Smooth muscle cell of the brain vasculature (primary cell): ENCODE measurements around the gene CCL22.
"Not testable (repeated sequence)": the region's sequence is repeated elsewhere in the genome, so short reads cannot be mapped to it uniquely, and the experiment has no call there.

Source experiments
- DNase-seq: peaks from one replicate; pipeline ENCODE4 v3.0.0-alpha.2; 2012; ENCODE audit warnings: low read depth, low spot score

CCL22 gene

DNA sequence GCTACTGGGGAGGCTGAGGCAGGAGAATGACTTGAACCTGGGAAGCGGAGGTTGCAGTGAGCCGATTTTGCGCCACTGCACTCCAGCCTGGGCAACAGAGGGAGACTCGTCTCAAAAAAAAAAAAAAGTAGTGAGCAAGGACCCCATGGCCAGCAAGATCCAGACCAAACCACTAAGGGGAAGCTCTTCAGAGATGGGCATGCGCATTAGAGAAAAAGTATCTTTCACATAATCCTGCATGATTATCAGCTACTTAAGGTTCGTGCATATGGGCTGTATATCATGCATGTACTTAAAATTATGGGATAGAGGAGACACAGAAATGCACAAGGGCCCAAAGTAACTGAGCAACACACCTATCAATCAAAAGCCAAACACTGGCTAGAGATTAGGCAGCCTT is 10.7 kb upstream of the CCL22 start:
- no peak for DNase-seq

DNA sequence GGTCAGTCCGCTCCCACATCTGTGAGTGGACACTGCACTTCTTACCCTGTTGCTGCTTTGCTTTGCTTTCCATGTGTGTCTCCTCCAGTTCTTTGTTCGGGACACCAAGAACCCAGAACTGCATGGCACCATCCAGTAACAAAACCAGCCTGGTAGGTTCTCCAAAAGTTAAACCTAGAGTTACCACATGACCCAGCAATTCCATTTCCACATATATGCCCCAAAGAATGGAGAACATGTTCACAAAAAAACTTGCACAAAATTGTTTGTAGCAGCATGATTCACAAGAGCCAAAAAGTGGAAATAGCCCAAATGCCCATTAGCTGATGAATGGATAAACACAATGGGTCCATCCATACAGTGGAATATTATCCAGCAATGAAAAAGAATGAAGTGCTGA is 10.3 kb upstream of the CCL22 start:
- no peak for DNase-seq

DNA sequence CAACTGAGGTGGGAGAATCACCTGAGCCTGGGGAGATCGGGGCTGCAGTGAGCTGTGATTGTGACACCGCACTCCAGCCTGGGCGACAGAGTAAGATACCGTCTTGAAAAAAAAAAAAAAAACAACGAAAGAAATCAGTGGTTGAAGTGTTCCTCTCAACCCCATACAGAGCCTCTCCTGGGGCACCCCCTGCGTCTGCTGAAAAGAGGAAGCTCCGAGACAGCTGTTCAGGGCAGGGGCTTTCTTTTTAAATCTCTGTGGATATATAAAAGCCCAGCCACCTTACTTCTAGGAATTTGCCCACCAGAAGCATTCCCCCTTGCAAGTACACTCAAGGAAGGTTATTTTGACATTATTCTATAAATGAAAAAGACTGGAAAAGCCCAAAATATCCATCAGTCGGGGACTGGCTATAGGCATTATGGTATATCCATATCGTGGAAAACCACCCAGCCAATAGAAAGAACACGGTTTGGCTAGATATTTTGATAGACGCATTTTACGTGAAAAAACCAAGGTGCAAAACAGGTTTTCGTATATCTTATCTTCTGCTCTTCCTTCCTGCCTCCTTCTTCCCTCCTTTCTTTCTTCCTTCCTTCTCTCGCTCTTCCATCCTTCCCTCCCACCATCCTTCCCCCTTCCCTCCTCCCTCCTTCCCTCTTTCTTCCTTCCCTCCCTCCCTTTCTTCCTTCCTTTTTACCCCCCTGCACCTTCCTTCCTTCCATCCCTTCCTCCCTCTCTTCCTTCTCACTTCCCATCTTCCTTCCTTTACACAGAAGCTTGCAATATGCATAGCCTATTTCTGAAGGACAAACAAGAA is 9.2 kb upstream of the CCL22 start:
- DNase-seq: no peak

DNA sequence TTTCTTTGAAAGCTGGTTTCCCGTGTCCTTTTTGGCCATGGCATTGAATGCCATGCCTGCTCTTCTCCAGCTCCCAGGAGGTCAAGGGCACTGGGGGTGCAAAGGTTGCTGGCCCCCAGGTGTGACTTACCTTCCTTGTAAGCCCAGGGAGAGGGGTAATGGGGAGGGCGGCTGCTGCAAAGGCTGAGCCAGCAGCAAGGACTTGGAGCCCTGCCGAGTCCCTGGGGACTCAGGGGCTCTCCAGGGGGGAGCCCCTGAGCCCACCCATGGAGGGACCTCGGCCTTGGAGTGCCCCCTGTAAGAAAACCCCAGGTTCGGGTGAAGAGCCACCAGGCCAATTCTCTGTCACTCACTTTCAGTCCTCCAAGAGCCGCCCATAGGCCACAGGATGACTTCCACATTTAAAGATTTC is 5.9 kb upstream of the CCL22 start:
- DNase-seq: no peak

DNA sequence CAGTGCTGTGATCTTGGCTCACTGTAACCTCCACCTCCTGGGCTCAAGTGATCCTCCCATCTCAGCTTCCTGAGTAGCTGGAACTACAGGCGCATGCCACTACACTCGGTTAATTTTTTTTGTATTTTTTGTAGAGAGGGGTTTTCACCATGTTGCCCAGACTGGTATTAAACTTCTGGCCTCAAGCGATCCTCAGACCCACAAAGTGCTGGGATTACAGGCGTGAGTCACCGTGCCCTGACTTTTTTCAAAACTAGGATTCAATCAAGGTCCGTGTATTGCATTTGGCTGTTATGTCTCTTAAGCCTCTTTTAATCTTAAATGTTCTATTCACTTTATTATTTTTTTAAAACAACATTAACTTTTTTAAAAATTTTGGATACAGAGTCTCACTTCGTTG is 4.3 kb upstream of the CCL22 start:
- no peak for DNase-seq

DNA sequence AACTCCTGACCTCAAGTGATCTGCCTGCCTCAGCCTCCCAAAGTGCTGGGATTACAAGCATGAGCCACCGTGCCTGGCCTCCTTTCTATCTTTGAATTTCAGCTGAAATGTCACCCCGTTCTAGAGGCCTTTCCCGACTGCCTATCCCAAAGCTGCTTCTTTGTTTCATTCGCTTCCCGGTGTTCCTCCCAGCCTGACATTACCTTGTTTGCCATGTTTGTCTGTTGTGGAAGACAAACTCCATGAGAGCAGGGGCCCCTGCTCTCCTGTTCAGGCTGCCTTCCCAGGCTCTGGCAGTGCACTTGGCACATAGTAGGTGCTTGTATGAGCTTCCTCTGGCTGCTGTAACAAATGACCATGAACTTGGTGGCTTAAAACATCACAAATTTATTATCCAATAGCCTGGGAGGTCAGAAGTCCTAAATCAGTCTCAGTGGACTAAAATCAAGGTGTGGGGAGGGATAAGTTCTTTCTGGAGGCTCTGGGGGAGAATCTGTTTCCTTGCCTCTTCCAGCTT is 2.6 kb upstream of the CCL22 start:
- DNase-seq: no peak

DNA sequence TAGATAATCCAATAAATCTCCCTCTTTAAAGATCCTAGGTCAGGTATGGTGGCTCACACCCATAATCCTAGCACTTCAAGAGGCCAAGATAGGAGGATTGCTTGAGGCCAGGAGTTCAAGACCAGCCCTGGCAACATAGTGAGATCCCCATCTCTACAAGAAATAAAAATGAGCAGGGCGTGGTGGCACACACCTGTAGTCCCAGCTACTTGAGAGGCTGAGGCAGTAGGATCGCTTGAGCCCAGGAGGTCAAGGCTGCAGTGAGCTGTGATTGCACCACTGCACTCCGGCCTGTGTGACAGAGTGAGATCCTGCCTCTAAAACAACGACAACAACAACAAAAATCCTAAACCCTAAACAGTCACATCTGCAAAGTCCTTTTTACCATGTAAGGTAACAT is 2.0 kb upstream of the CCL22 start:
- no peak for DNase-seq

DNA sequence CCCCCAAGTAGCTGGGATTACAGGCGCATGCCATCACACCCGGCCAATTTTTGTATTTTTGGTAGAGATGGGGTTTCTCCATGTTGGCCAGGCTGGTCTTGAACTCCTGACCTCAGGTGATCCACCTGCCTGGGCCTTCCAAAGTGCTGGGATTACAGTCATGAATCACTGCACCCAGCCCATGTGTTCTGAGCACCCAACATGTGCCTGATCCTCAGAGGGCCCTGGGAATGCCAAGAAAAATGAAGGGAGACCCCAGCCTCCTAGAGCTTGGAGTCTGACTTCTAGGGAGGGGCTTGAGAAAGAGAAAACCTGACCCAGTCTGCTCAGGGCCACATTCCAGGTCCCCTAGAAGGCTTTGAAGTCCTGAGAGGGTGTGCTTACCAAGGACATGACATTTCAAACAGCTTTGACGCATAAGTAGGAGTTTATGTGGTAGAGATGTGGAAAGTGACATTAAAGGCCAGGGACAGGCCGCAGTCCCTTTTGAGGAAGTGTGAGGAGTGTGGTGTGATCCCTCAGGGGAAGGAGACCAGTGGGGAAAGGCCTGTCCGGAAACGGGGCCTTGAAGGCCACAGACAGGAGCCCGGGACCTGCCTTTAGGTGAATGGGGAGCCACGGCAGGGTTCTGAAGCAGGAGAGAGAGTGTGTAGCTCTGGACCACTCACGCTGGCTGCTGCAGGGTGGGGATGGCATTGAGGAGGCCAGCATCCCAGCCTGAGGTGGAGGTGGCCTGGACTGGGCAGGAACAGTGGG is 1.1 kb upstream of the CCL22 start:
- no peak for DNase-seq

DNA sequence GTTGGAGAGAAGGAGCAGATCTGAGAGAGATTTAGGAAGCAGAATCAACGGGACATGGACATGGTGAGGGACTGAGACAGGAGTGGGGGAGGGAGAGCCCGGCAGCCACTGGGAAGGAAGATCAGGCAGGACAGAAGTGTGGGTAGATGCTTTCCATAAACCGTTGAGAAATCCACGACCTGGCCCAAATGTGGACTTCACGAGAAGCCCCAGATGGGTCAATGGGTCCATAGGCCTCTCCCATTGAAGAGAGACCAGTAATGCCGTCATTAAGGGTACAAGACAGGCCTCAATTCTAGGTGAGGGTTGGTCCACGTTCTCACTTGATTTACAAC is 530 bp upstream of the CCL22 start:
- DNase-seq: no peak

DNA sequence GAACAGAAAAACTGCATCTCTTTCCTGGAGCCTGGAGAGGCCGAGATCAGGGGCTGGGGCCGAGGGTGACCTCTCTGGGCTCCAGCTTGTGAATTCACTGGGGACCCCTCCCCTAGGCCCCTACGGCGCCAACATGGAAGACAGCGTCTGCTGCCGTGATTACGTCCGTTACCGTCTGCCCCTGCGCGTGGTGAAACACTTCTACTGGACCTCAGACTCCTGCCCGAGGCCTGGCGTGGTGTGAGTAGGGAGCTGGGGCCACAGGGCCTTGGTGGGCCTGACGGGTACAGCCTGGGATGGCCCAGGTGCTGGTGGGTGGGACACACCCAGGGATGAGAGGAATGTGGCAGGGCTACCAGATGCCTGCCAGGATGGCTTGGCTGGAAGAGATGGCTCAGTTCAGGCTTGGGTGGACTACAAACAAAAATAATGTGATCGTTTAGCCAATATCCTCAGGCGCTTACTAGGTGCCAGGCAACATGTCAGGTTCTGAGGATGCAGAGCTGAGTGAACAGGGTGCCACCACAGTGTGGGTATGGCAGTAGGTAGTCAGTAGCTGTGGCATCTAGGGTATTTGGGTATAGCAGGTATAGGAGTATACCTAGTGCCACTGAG is 1.8 kb downstream of the CCL22 start:
- no peak for DNase-seq

DNA sequence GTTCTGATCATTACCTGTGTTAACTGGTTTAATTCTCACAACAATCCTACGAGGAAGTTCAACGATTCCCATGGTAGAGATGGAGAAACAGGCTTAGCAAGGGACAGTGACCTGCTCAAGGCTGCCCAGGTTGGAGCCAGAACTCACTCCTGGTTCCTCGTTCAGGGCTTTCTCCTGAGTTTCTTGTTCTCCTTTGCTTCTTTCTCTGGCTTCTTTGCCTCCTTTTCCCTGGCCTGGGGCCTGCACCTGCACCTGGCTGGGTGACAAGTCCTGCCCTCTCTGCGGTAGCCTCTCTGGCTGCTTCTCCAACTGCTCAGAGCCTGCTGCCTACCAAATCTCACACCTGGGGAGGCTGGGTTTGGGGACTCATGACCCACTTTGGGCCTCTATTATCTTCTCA is 2.8 kb downstream of the CCL22 start:
- DNase-seq: no peak

DNA sequence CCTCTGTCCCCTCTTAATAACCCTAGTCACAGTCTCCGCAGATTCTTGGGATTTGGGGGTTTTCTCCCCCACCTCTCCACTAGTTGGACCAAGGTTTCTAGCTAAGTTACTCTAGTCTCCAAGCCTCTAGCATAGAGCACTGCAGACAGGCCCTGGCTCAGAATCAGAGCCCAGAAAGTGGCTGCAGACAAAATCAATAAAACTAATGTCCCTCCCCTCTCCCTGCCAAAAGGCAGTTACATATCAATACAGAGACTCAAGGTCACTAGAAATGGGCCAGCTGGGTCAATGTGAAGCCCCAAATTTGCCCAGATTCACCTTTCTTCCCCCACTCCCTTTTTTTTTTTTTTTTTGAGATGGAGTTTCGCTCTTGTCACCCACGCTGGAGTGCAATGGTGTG is 5.6 kb downstream of the CCL22 start:
- no peak for DNase-seq

DNA sequence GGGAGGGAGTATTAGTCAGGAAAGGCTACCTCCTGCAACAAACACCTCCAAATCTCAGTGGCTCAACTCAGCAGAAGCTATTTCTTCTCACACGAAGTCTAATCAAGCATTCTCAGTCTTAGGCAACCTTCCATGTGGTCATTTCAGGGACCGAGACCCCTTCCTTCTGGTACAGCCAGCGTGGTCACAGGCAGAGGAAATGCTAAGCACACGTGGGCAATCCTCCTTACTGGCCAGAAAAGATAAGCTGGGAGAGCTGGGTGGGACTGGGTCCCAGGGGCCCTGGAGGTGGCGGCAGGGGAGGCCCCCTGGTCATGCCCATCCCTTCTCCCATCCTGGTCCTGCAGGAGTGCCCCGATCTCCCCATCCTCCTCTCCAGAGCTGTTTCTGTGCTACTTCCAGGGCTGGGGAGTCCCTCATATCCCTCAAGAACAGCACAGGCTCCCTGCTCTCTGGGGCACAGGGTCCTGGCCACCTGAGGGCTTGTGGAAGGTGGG is 8.0 kb downstream of the CCL22 start:
- no peak for DNase-seq

DNA sequence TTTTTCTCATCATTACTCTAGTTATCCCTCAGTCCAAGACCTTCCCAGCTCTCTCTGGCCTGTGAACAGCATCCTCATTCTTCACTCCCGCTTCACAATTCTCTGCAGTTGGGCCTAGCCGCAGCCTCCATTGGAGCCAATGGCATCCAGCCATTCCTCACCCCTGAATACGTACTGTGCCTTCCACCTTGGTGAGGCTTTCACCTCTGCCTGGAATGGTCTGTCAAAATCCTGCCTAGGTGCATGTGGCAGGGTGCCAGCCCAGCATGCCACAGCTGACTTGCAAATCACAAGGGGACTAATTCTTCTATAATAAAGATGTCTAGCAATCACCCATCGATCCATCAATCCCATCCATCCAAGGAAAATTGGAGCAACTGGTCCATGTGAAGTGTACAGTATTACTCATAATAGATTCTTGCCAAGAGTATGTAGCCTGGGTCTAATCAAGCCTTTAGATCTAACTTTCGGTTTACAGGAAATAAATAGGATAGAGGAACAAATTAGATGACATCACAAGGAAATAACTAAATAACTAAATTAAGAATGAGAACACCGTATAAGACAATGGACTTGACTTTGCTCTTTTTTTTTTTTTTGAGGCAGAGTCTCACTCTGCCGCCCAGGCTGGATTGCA is 8.7 kb downstream of the CCL22 start:
- no peak for DNase-seq

DNA sequence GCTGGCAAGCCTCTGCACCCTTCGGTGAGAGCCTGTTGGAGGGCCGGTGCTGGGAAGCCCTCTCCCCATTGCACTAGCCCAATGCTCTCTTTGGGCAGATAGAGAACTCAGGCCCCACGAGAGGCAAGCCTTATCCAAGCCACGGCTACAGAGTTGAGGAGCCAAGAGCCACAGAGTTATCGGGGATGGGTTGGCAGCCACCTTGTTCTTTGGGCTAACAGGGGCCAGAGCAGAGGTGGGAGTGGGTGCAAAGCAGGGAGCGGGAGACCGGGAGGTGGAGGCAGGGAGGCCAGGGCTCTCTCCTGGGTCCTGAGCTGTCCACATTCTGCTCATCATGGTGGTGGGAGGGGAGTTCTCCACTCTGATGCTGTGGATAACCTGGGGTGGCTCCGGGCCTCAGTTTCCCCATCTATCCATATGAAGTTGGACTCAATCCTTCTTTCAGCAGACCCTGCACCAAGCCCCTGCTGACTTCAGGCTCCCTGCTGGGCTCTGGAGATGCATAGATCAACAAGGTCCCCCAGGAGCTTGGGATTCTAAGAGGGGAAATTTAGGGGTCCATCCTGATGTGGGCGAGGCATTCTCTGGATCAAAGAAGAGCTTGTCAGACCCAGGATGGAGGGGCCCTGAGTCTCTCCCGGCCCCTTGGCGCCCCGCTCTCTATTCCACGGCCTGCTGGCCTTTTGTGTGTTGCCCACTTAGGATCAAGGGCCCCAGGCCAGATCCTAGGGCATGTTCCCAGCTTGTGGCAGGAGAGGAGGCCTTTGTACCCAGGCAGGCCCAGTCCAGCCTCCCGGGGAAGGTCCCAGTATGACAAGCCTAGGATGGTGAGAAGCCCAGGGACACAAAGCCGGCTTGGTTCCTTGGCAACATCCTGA is 13.2 kb downstream of the CCL22 start:
- no peak for DNase-seq

DNA sequence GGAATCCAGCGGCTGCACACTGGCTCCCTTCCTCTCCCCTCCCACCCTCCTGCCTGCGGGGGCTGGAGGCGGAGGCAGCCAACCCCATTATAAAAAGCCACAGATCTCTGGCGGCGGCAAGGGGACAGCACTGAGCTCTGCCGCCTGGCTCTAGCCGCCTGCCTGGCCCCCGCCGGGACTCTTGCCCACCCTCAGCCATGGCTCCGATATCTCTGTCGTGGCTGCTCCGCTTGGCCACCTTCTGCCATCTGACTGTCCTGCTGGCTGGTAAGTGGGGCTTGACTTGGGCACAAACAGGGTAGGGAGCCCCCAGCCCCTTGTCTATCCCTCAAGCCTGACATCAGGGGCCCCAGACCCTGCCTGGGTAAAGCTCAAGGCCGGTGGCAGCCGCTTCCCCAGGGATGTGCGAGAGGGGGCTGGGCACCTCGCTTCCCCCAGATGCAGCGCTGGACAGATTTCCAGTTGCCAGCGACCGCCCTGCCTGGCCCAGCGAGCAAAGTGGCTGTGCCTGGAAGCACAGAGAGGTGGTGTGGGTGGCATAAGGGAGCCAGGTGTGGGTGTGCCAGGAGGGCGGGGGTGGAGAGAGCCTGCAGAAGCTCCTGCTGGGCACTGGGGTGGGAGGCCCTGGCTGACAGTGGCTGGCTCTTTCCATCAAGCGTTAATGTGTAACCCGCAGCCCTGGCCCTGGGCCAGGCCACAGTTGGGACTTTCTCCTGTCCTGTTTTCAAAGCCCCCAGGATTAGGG is 14.0 kb downstream of the CCL22 start, which contains the start of gene CX3CL1:
TSS of gene CX3CL1 (plus strand) at position 119 of the 745 bp plus-strand sequence. CDS start at position 198, 79 bp downstream.
- no peak for DNase-seq

DNA sequence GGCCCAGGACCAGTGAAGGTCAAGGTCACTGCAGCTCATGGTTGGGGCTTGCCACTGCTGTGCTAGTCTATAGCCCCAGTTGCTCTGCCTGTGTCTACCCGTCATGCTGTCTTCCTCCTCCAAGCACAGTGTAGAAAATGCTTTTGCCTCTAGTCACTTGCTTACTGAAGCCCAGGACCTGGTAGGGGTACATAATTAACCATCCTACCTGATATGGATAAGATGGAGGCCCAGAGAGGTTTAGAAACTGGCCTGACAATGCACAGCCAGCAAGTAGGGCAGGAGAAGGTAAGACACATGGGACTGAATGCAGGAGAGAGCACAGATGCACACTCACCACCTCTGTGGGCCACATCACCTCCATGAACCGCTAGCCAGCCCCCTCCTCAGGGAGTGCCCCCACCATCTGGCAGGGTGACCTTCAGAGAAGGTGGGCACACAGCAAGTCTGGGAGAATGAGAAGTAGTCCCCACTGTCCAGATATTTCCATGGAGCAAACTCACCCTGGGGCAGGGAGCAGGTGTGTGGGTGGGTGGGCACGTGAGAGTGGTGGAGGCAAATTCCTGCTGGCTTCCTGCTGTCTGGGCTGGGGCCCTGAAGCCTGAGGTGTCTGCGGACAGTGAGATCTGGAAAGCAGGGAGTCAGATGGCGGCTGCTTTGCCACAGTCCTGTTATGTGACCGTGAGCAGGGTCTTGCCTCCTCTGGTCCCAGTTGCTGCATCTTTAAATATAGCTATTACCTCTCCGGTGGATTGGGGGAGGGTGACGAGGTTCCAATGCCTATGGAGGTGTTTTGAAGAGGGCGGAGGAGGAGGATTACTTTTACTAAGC is 14.7 kb downstream of the CCL22 start:
- DNase-seq: no peak

DNA sequence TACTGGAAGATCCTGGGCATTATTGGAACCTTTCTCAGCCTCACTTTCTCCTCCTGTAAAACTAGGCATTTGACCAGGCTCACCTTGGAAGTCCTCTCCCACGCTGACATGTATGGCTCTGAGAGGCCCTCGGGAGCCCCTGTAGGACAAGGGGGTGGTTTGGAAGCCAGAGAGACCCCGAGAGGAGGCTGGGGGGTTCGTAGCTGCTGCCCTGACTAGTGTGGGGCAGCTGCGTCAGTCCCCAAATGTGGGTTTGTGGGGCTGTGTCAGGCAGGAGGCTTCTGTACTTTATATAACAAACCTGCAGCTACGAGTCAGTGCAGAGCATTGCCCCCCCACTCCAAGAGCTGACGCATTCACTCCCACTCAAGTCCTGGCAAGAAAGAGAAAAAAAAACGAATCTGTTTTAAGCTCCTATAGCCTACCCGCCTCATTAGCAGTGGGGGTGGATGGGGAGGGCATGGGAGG is 15.5 kb downstream of the CCL22 start:
- DNase-seq: no peak

DNA sequence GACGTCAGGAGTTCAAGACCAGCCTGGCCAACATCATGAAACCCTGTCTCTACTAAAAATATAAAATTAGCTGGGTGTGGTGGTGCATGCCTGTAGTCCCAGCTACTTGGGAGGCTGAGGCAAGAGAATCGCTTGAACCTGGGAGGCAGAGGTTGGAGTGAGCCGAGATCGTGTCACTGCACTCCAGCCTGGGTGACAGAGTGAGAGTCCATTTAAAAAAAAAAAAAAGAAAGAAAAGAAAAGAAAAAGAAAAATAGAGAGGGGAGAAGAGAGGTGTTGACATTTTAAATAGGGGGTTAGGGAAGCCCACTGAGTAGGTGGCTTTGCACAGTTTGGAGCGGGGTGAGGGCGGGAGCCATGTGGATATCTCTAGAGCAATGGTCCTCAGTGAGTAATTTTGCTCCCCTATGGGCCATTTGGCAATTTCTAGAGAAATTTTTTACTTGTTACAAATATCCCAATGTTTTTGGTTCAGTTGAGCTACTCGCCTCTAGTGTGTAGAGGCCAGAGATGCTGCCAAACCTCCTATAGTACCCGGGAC is 16.4 kb downstream of the CCL22 start:
- DNase-seq: not testable (repeated sequence)
